HG03575 (cell line): Measurements from ENCODE around the gene LRP1.

Experiments
- ATAC-seq: cut with Tn5 transposase; IDR thresholded peaks from one replicate; pipeline ENCODE4 v1.9.1; 2021; ENCODE audit not compliant: unreplicated experiment, insufficient number of reproducible peaks, low FRiP score; ENCODE audit errors: extremely low read depth

LRP1 gene

GRCh38 chr12:57127726-57128518, at the start of gene LRP1:
Gene LRP1 (plus strand): TSS chr12:57128483. CDS start chr12:57128965, 482 bp downstream.
- no peak for ATAC-seq

- peak; percentile 90 for ATAC-seq
These were observed 49.5 kb upstream of the LRP1 start, which contains the start of gene NEMP1 for GRCh38 chr12:57078519-57079404. Gene NEMP1 (minus strand): TSS chr12:57078791. CDS start chr12:57078745, 46 bp downstream.

GRCh38 chr12:57079821-57080220, 48.5 kb upstream of the LRP1 start:
- no peak for ATAC-seq

GRCh38 chr12:57080855-57081254, 47.4 kb upstream of the LRP1 start:
- ATAC-seq = no peak

- no peak for ATAC-seq
These were observed 42.2 kb upstream of the LRP1 start for GRCh38 chr12:57085999-57086492.

GRCh38 chr12:57086493-57087009, 41.7 kb upstream of the LRP1 start:
- no peak for ATAC-seq

- ATAC-seq = no peak
These were observed 41.1 kb upstream of the LRP1 start for GRCh38 chr12:57087010-57087690.

GRCh38 chr12:57087691-57088353, 40.5 kb upstream of the LRP1 start:
- ATAC-seq = no peak

GRCh38 chr12:57088354-57089270, 39.7 kb upstream of the LRP1 start, which contains the start of gene NAB2:
Gene NAB2 (plus strand): TSS chr12:57089114. CDS start chr12:57089272, 158 bp downstream.
- ATAC-seq = no peak

- ATAC-seq = no peak
These were observed 38.7 kb upstream of the LRP1 start for GRCh38 chr12:57089271-57090245.

GRCh38 chr12:57090490-57090889, 37.8 kb upstream of the LRP1 start:
- ATAC-seq = no peak

- no peak for ATAC-seq
These were observed 37.2 kb upstream of the LRP1 start for GRCh38 chr12:57090924-57091637.

GRCh38 chr12:57091638-57092528, 36.4 kb upstream of the LRP1 start:
- no peak for ATAC-seq

GRCh38 chr12:57092529-57092862, 35.8 kb upstream of the LRP1 start:
- no peak for ATAC-seq

- ATAC-seq = no peak
These were observed 35.3 kb upstream of the LRP1 start for GRCh38 chr12:57092876-57093414.
